ENCODE measurements around the gene EFCAB13.

EFCAB13 gene

GRCh38 chr17:47292206-47292605 is 31.5 kb upstream of the EFCAB13 start:
- no peak for DNase-seq

- no peak for DNase-seq
Measured at GRCh38 chr17:47295037-47295873, 28.5 kb upstream of the EFCAB13 start.

- DNase-seq, result no peak
Measured at GRCh38 chr17:47295874-47296255, 27.9 kb upstream of the EFCAB13 start.

- DNase-seq, result no peak
Measured at GRCh38 chr17:47297661-47298400, 25.9 kb upstream of the EFCAB13 start.

- no peak for DNase-seq
Measured at GRCh38 chr17:47298712-47299111, 25.0 kb upstream of the EFCAB13 start.

GRCh38 chr17:47299239-47299910 is 24.4 kb upstream of the EFCAB13 start:
- no peak for DNase-seq

GRCh38 chr17:47300718-47301117 is 23.0 kb upstream of the EFCAB13 start:
- DNase-seq, result no peak

GRCh38 chr17:47301161-47301560 is 22.6 kb upstream of the EFCAB13 start:
- no peak for DNase-seq

GRCh38 chr17:47301831-47302230 is 21.9 kb upstream of the EFCAB13 start:
- no peak for DNase-seq

- DNase-seq, result no peak
Measured at GRCh38 chr17:47304186-47304585, 19.6 kb upstream of the EFCAB13 start.

- no peak for DNase-seq
Measured at GRCh38 chr17:47305302-47305923, 18.3 kb upstream of the EFCAB13 start.

- DNase-seq, result no peak
Measured at GRCh38 chr17:47310186-47310733, 13.5 kb upstream of the EFCAB13 start.

GRCh38 chr17:47311420-47311819 is 12.3 kb upstream of the EFCAB13 start:
- no peak for DNase-seq

- peak; percentile 70 to 79 for DNase-seq
Measured at GRCh38 chr17:47315451-47316266, 8.1 kb upstream of the EFCAB13 start.

- no peak for DNase-seq
Measured at GRCh38 chr17:47316311-47316710, 7.4 kb upstream of the EFCAB13 start.

GRCh38 chr17:47317119-47317518 is 6.6 kb upstream of the EFCAB13 start:
- no peak for DNase-seq

GRCh38 chr17:47318197-47318918 is 5.4 kb upstream of the EFCAB13 start:
- DNase-seq, result no peak

- no peak for DNase-seq
Measured at GRCh38 chr17:47320879-47321502, 2.8 kb upstream of the EFCAB13 start.

- peak; percentile 62 to 73 for DNase-seq
Measured at GRCh38 chr17:47324224-47325020, 667 bp downstream of the EFCAB13 start.

GRCh38 chr17:47325176-47325575 is 1.4 kb downstream of the EFCAB13 start:
- DNase-seq, result no peak

Data from inflammatory macrophage (primary cell).